Measurements from ENCODE around the gene MRPL19. TPM values are rescaled to one million over a fixed set of nuclear protein-coding genes. Genes with fewer than 3 reads are reported as not detected.

MRPL19 gene
- total and polyA plus RNA-seq, 10 of the 15 experiments (the other 5 are each of a cell fraction or from before 2014, with no cell fraction given), result 13.1 to 99.0 (median 56.6) TPM

DNA sequence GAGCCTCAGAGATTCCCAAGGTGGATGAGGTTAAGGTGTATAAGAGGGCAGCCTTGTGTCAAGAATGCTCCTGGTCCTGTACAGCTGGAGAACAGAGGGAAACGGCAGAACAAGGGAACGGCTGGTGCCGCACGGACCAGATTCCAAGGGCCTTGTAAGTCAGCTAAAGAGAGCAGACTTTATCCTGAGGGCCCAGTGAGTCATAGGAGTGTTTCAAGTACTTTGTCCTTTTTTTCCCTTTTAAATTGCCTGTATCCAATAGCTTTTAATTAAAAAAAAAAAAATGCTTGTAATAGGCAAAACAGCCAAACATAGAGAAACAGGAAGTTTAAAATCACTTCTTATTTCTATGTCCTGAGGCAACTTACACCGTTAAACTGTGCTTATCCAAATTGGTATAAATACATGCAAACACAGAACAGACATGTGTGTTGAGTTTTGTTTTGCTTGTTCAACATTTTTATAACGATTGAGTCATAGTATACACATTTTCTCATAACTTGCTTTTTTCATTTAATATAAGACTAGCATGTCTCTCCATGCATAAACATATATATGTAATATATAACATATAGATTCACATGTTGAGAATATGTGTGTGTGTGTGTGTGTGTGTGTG is 43.8 kb upstream of the MRPL19 start:
- in situ Hi-C loops (cut with MboI), result loop anchor here (10.0 kb wide), 1 partner anchor 908 kb away; no protein-coding TSS in a partner anchor
- DNase-seq (ENCODE audit: low read depth, low spot score) (no peak), ATAC-seq (no peak), FAIRE-seq (no peak)
- ChIA-PET POLR2A (no interaction called here), CTCF (interaction anchor here (0.6 to 2.4 kb wide), 3 partner anchors 13 to 65 kb away, joined by 4 to 6 read pairs (median 4); no protein-coding TSS in a partner anchor), SMC1A (ENCODE audit: uncharacterized antibody, unreplicated experiment) (interaction anchor here (0.9 to 1.1 kb wide), 3 partner anchors 42 to 550 kb away, joined by 3 read pairs; partner anchors contain the start of gene EVA1A), RAD21 (ENCODE audit: unreplicated experiment) (no interaction called here)
- intact Hi-C loops (cut with micrococcal nuclease; ENCODE audit: unreplicated experiment), result no loop called here
- Histone ChIP-seq H3K79me2 (ENCODE audit: control insufficient read depth, insufficient read depth, low read length) (no peaks in the 10 kb centered on the region), H3K27ac (ENCODE audit: control insufficient read depth, insufficient read depth) (no peak overlapping the region), H3K9ac (ENCODE audit: control insufficient read depth, insufficient read depth, low read length) (no peak overlapping the region), H4K20me1 (ENCODE audit: control insufficient read depth, insufficient read depth) (no peaks in the 10 kb centered on the region), H3K4me1 (ENCODE audit: control insufficient read depth, insufficient read depth, low read length) (0 out of 2 replicates have a peak, but pooled peaks cover 2% of the 10 kb centered on the region), H3K4me2 (ENCODE audit: control insufficient read depth, insufficient read depth) (no peak overlapping the region), H3K4me3 (no peak overlapping the region), H2AFZ (ENCODE audit: control insufficient read depth, low read depth, low read length) (no peak overlapping the region), H3K27me3 (replicated peaks in 1 of 2; ENCODE audit: control insufficient read depth in 2 of 2, insufficient read depth in 2 of 2, low read length in 1 of 2) (no peaks in the 10 kb centered on the region; a peak in 1 of 4 replicates), H3K9me3 (replicated peaks; ENCODE audit: control insufficient read depth, insufficient read depth, low read length) (no peaks in the 10 kb centered on the region), H3K36me3 (ENCODE audit: control insufficient read depth in 2 of 2, insufficient read depth in 2 of 2, low read length in 1 of 2) (no peaks in the 10 kb centered on the region)
- BruUV-seq (replicated peaks), result no TSS peak
- WGBS (ENCODE audit: insufficient coverage, insufficient replicate concordance, low lambda C conversion rate, missing lambda C conversion rate), result 48% methylated on average over 6 of the region's 6 CpGs
- TF ChIP-seq, protein P1, sequence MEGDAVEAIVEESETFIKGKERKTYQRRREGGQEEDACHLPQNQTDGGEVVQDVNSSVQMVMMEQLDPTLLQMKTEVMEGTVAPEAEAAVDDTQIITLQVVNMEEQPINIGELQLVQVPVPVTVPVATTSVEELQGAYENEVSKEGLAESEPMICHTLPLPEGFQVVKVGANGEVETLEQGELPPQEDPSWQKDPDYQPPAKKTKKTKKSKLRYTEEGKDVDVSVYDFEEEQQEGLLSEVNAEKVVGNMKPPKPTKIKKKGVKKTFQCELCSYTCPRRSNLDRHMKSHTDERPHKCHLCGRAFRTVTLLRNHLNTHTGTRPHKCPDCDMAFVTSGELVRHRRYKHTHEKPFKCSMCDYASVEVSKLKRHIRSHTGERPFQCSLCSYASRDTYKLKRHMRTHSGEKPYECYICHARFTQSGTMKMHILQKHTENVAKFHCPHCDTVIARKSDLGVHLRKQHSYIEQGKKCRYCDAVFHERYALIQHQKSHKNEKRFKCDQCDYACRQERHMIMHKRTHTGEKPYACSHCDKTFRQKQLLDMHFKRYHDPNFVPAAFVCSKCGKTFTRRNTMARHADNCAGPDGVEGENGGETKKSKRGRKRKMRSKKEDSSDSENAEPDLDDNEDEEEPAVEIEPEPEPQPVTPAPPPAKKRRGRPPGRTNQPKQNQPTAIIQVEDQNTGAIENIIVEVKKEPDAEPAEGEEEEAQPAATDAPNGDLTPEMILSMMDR (IDR thresholded peaks at IDR 0.05 in 2 of 3, conservative IDR thresholded peaks at IDR 0.05 in 1 of 3; ENCODE audit: control insufficient read depth in 2 of 3, extremely low read depth in 1 of 3, insufficient read depth in 1 of 3, low read depth in 3 of 3, low read length in 3 of 3), result no peak
- TF ChIP-seq E2F4 (IDR thresholded peaks at IDR 0.05; ENCODE audit: low read depth, low read length) (no peak), CHD1 (IDR thresholded peaks at IDR 0.05; ENCODE audit: low read depth, low read length) (no peak), STAT1 (conservative IDR thresholded peaks at IDR 0.05) (no peak), IRF4 (IDR thresholded peaks at IDR 0.05; ENCODE audit: low read depth, low read length) (no peak), ZNF217 (IDR thresholded peaks at IDR 0.05) (no peak), NR2C1 (IDR thresholded peaks at IDR 0.05) (no peak), FOXK2 (IDR thresholded peaks at IDR 0.05) (no peak), GABPA (IDR thresholded peaks at IDR 0.05; ENCODE audit: low read depth) (no peak), CEBPZ (IDR thresholded peaks at IDR 0.05; ENCODE audit: low read depth, low read length) (no peak), YBX1 (IDR thresholded peaks at IDR 0.05) (no peak), ZNF622 (IDR thresholded peaks at IDR 0.05) (no peak), TCF12 (IDR thresholded peaks at IDR 0.05; ENCODE audit: low read depth, low read length) (no peak), CHD2 (IDR thresholded peaks at IDR 0.05; ENCODE audit: borderline replicate concordance, low read depth, low read length) (no peak)
- TF ChIP-seq, protein P2, sequence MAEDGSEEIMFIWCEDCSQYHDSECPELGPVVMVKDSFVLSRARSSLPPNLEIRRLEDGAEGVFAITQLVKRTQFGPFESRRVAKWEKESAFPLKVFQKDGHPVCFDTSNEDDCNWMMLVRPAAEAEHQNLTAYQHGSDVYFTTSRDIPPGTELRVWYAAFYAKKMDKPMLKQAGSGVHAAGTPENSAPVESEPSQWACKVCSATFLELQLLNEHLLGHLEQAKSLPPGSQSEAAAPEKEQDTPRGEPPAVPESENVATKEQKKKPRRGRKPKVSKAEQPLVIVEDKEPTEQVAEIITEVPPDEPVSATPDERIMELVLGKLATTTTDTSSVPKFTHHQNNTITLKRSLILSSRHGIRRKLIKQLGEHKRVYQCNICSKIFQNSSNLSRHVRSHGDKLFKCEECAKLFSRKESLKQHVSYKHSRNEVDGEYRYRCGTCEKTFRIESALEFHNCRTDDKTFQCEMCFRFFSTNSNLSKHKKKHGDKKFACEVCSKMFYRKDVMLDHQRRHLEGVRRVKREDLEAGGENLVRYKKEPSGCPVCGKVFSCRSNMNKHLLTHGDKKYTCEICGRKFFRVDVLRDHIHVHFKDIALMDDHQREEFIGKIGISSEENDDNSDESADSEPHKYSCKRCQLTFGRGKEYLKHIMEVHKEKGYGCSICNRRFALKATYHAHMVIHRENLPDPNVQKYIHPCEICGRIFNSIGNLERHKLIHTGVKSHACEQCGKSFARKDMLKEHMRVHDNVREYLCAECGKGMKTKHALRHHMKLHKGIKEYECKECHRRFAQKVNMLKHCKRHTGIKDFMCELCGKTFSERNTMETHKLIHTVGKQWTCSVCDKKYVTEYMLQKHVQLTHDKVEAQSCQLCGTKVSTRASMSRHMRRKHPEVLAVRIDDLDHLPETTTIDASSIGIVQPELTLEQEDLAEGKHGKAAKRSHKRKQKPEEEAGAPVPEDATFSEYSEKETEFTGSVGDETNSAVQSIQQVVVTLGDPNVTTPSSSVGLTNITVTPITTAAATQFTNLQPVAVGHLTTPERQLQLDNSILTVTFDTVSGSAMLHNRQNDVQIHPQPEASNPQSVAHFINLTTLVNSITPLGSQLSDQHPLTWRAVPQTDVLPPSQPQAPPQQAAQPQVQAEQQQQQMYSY (CRISPR knock-in tag; IDR thresholded peaks at IDR 0.05), result no peak
